Subcutaneous adipose tissue (tissue), 4 donors: ENCODE results near the gene UNG. TPM values are rescaled to one million over a fixed set of nuclear protein-coding genes. Genes with fewer than 3 reads are reported as not detected.

Source experiments
- CTCF ChIP-seq: fragments of 450-650 bp; IDR thresholded peaks from one replicate; pipeline ENCODE4 v1.5.1; 2016; ENCODE audit warnings: low read depth, mild to moderate bottlenecking, control low read depth, antibody characterized with exemption, moderate library complexity
- total RNA-seq, 4 donors: library from RNA; depleted of rRNA; stranded (reverse); fragments of >200 nt; gene quantifications; one replicate each; pipeline ENCODE4 v1.1.0, GENCODE V29; 2016

Gene UNG
- 10 to 100 TPM; 24.1 to 39.6 (median 31.6) TPM for total RNA-seq

GRCh38 chr12:109097435-109098182 lies at the start of gene UNG:
Gene UNG (plus strand): TSS chr12:109097597. CDS start chr12:109097680, 83 bp downstream.
- no peak for TF ChIP-seq CTCF

- TF ChIP-seq CTCF, result no peak
Measured at GRCh38 chr12:109052097-109052413, 45.3 kb upstream of the UNG start.

GRCh38 chr12:109052414-109053323 lies 44.7 kb upstream of the UNG start, which contains the start of gene USP30:
Gene USP30 (plus strand): TSS chr12:109052576. CDS start chr12:109052679, 103 bp downstream.
- TF ChIP-seq CTCF, result no peak

GRCh38 chr12:109053382-109054123 lies 43.8 kb upstream of the UNG start:
- no peak for TF ChIP-seq CTCF

GRCh38 chr12:109054520-109054919 lies 42.9 kb upstream of the UNG start:
- no peak for TF ChIP-seq CTCF

GRCh38 chr12:109056891-109057290 lies 40.5 kb upstream of the UNG start:
- TF ChIP-seq CTCF, result no peak
